HUES6 (cell line): ENCODE results near the gene NR2F1.
A peak's percentile ranks its signal among the peaks of the same experiment; 100 is the strongest.

ENCODE experiments used
- H3K27ac ChIP-seq: 2 replicates; pipeline ENCODE4 v1.7.0; 2013; ENCODE audit warnings: low read depth, mild to moderate bottlenecking, low read length, inconsistent platforms
- H3K27me3 ChIP-seq: 2 replicates; pipeline ENCODE4 v1.6.1; 2013; ENCODE audit warnings: low read length; ENCODE audit not compliant: control insufficient read depth, insufficient read depth
- H3K36me3 ChIP-seq: 2 replicates; pipeline ENCODE4 v1.6.1; 2013; ENCODE audit warnings: low read length; ENCODE audit not compliant: control insufficient read depth, insufficient read depth
- H3K4me1 ChIP-seq: 2 replicates; pipeline ENCODE4 v1.6.1; 2013; ENCODE audit warnings: low read length; ENCODE audit not compliant: control insufficient read depth, insufficient read depth
- H3K4me3 ChIP-seq: 2 replicates; pipeline ENCODE4 v1.5.1; 2013; ENCODE audit warnings: low read depth, low read length
- H3K9ac ChIP-seq: one replicate; pipeline ENCODE4 v1.6.1; 2013; ENCODE audit warnings: mild to moderate bottlenecking, low read length
- H3K9me3 ChIP-seq: 2 replicates; pipeline ENCODE4 v1.6.1; 2013; ENCODE audit warnings: low read depth, low read length; ENCODE audit not compliant: control insufficient read depth, insufficient read depth

The NR2F1 gene

GRCh38 chr5:93579692-93580062, 3.3 kb upstream of the NR2F1 start:
- Histone ChIP-seq H3K9me3 (no peaks in the 10 kb centered on the region), H3K27ac (no peak overlapping the region), H3K4me3 (peak overlapping the region; percentile 60), H3K4me1 (peaks cover 27% of the 10 kb centered on the region), H3K27me3 (peaks cover 97% of the 10 kb centered on the region), H3K9ac (no peak overlapping the region), H3K36me3 (no peaks in the 10 kb centered on the region)

GRCh38 chr5:93580063-93580926, 2.7 kb upstream of the NR2F1 start:
- no peak overlapping the region for H3K27ac ChIP-seq

GRCh38 chr5:93580927-93581445, 2.0 kb upstream of the NR2F1 start, which contains the start of gene NR2F1-AS1:
TSS of gene NR2F1-AS1 (minus strand) at chr5:93581219.
- Histone ChIP-seq H3K27ac (no peak within 1 kb of the TSS), H3K9me3 (no peaks in the 10 kb centered on the region), H3K4me3 (peak within 1 kb of the TSS; percentile 60), H3K27me3 (peaks cover 96% of the 10 kb centered on the region), H3K36me3 (no peaks in the 10 kb centered on the region), H3K4me1 (peaks cover 29% of the 10 kb centered on the region), H3K9ac (no peak within 1 kb of the TSS)

More at GRCh38 chr5:93580063-93580926, 2.7 kb upstream of the NR2F1 start:
- H3K9ac ChIP-seq: no peak overlapping the region
- H3K4me1 ChIP-seq: peaks cover 27% of the 10 kb centered on the region
- H3K4me3 ChIP-seq: peak overlapping the region; percentile 60
- peaks cover 96% of the 10 kb centered on the region for H3K27me3 ChIP-seq
- H3K36me3 ChIP-seq: no peaks in the 10 kb centered on the region
- no peaks in the 10 kb centered on the region for H3K9me3 ChIP-seq

- no peaks in the 10 kb centered on the region for H3K9me3 ChIP-seq
- no peaks in the 10 kb centered on the region for H3K36me3 ChIP-seq
- no peak overlapping the region for H3K9ac ChIP-seq
- peaks cover 96% of the 10 kb centered on the region for H3K27me3 ChIP-seq
- H3K4me1 ChIP-seq: peaks cover 31% of the 10 kb centered on the region
- no peak overlapping the region for H3K27ac ChIP-seq
- H3K4me3 ChIP-seq: peak overlapping the region; percentile 60
Measured at GRCh38 chr5:93582167-93582462, 907 bp upstream of the NR2F1 start.

- Histone ChIP-seq H3K27ac (no peak overlapping the region), H3K4me1 (peaks cover 31% of the 10 kb centered on the region), H3K27me3 (peaks cover 96% of the 10 kb centered on the region), H3K9ac (no peak overlapping the region), H3K9me3 (no peaks in the 10 kb centered on the region), H3K36me3 (no peaks in the 10 kb centered on the region), H3K4me3 (peak overlapping the region; percentile 53)
Measured at GRCh38 chr5:93583439-93583767, 381 bp downstream of the NR2F1 start.

- no peak overlapping the region for H3K27ac ChIP-seq
- H3K9me3 ChIP-seq: no peaks in the 10 kb centered on the region
- peak overlapping the region; percentile 53 for H3K4me3 ChIP-seq
- H3K9ac ChIP-seq: no peak overlapping the region
- H3K36me3 ChIP-seq: no peaks in the 10 kb centered on the region
- peaks cover 27% of the 10 kb centered on the region for H3K4me1 ChIP-seq
- peaks cover 96% of the 10 kb centered on the region for H3K27me3 ChIP-seq
Measured at GRCh38 chr5:93583768-93584595, 960 bp downstream of the NR2F1 start.

GRCh38 chr5:93584596-93585040, 1.6 kb downstream of the NR2F1 start:
- Histone ChIP-seq H3K36me3 (no peaks in the 10 kb centered on the region), H3K9me3 (no peaks in the 10 kb centered on the region), H3K27me3 (peaks cover 97% of the 10 kb centered on the region), H3K9ac (no peak overlapping the region), H3K4me3 (peak overlapping the region; percentile 9; the same call in 1 of the 2 replicates), H3K4me1 (peaks cover 23% of the 10 kb centered on the region), H3K27ac (no peak overlapping the region)

- Histone ChIP-seq H3K9ac (no peak overlapping the region), H3K27ac (no peak overlapping the region), H3K27me3 (peaks cover 97% of the 10 kb centered on the region)
Measured at GRCh38 chr5:93585041-93585766, 2.2 kb downstream of the NR2F1 start.

GRCh38 chr5:93585767-93586385, 2.9 kb downstream of the NR2F1 start:
- H3K27me3 ChIP-seq: peaks cover 97% of the 10 kb centered on the region
- no peak overlapping the region for H3K9ac ChIP-seq
- H3K36me3 ChIP-seq: no peaks in the 10 kb centered on the region
- H3K4me1 ChIP-seq: peaks cover 16% of the 10 kb centered on the region
- peak overlapping the region; percentile 44 for H3K4me3 ChIP-seq
- H3K27ac ChIP-seq: no peak overlapping the region
- no peaks in the 10 kb centered on the region for H3K9me3 ChIP-seq

More at GRCh38 chr5:93585041-93585766, 2.2 kb downstream of the NR2F1 start:
- Histone ChIP-seq H3K4me3 (peak overlapping the region; percentile 60), H3K36me3 (no peaks in the 10 kb centered on the region), H3K4me1 (peaks cover 23% of the 10 kb centered on the region), H3K9me3 (no peaks in the 10 kb centered on the region)

GRCh38 chr5:93586736-93587596, 3.9 kb downstream of the NR2F1 start:
- peaks cover 97% of the 10 kb centered on the region for H3K27me3 ChIP-seq

More at GRCh38 chr5:93586736-93587596, 3.9 kb downstream of the NR2F1 start:
- no peak overlapping the region for H3K9ac ChIP-seq
- H3K9me3 ChIP-seq: no peaks in the 10 kb centered on the region
- peaks cover 13% of the 10 kb centered on the region for H3K4me1 ChIP-seq
- no peak overlapping the region for H3K4me3 ChIP-seq
- no peaks in the 10 kb centered on the region for H3K36me3 ChIP-seq
- H3K27ac ChIP-seq: no peak overlapping the region
